ENCODE results near the gene PCGF3. TPM values are rescaled to one million over a fixed set of nuclear protein-coding genes. Genes with fewer than 3 reads are reported as not detected.

The PCGF3 gene
- total and polyA plus RNA-seq, 9 of the 15 experiments (the other 6 are each of a cell fraction or from before 2014, with no cell fraction given), result 2.6 to 46.1 (median 20.3) TPM

GRCh38 chr4:674172-675035 lies 31.2 kb upstream of the PCGF3 start, which contains the start of the genes ATP5ME and MYL5 (continued):
- TF ChIP-seq TAF15 (IDR thresholded peaks at IDR 0.05; ENCODE audit: low read depth, low read length) (no peak), PURB (CRISPR knock-in tag; IDR thresholded peaks at IDR 0.05; ENCODE audit: low read depth) (no peak), RBM14 (IDR thresholded peaks at IDR 0.05; ENCODE audit: borderline replicate concordance, insufficient read depth, low read depth, low read length) (no peak), ZNF695 (CRISPR knock-in tag; IDR thresholded peaks at IDR 0.05) (no peak), SRSF7 (optimal IDR thresholded peaks at IDR 0.05; ENCODE audit: low read depth, low read length) (no peak), ZNF134 (CRISPR knock-in tag; conservative IDR thresholded peaks at IDR 0.05) (no peak), CREM (IDR thresholded peaks at IDR 0.05; ENCODE audit: low read depth) (peak; percentile 98), SMAD3 (CRISPR knock-in tag; conservative IDR thresholded peaks at IDR 0.05) (no peak), HOXB6 (CRISPR knock-in tag; IDR thresholded peaks at IDR 0.05; ENCODE audit: borderline replicate concordance) (no peak), ZNF740 (CRISPR knock-in tag; IDR thresholded peaks at IDR 0.05) (peak; percentile 99), ZNF740 (tag; IDR thresholded peaks at IDR 0.05) (peak in 1 of 2 experiments; percentile 78; a peak in 2 of 4 replicates), HDAC2 (IDR thresholded peaks at IDR 0.05) (no peak), NEUROD1 (IDR thresholded peaks at IDR 0.05; ENCODE audit: borderline replicate concordance, low read depth, low read length, partially characterized antibody) (no peak), BCOR (IDR thresholded peaks at IDR 0.05) (no peak), EGR1 (conservative IDR thresholded peaks at IDR 0.05) (peak; percentile 97), ZNF175 (CRISPR knock-in tag; IDR thresholded peaks at IDR 0.05; ENCODE audit: low read depth) (no peak), MAFK (IDR thresholded peaks at IDR 0.05; ENCODE audit: low read length) (peak; percentile 26; the same call in 1 of the 2 replicates), NCOA4 (IDR thresholded peaks at IDR 0.05; ENCODE audit: partially characterized antibody) (no peak), POLR2AphosphoS2 (IDR thresholded peaks at IDR 0.05; ENCODE audit: low read length) (no peak), ZNF609 (CRISPR knock-in tag; IDR thresholded peaks at IDR 0.05; ENCODE audit: borderline replicate concordance) (no peak), MTA1 (IDR thresholded peaks at IDR 0.05; ENCODE audit: borderline replicate concordance) (no peak), MYC (IDR thresholded peaks at IDR 0.05; ENCODE audit: low read depth, low read length) (peak; percentile 47), MYC (CRISPR knock-in tag; IDR thresholded peaks at IDR 0.05; ENCODE audit: borderline replicate concordance, low read depth) (0 out of 2 replicates have a peak, but pooled peaks have one; percentile 46), POLR3A (IDR thresholded peaks at IDR 0.05; ENCODE audit: borderline replicate concordance, extremely low read depth, insufficient read depth, insufficient read length) (no peak)

Measured in K562 (cell line).